Effector memory CD4-positive, alpha-beta T cell (primary cell): ENCODE results near the gene C1orf198.

Experiments
- DNase-seq, 3 donors: peaks; one replicate each; pipeline ENCODE4 v3.0.0-alpha.2; 2020
- H3K27ac ChIP-seq: 2 replicates; pipeline ENCODE4 v1.7.0; 2013; ENCODE audit warnings: mild to moderate bottlenecking, low read length, moderate library complexity; ENCODE audit not compliant: insufficient read depth, poor library complexity, severe bottlenecking
- H3K27me3 ChIP-seq: replicated peaks from 2 replicates; pipeline ENCODE4 v1.7.0; 2013; ENCODE audit warnings: mild to moderate bottlenecking, low read length; ENCODE audit not compliant: insufficient read depth, control insufficient read depth, poor library complexity, severe bottlenecking
- H3K36me3 ChIP-seq: 2 replicates; pipeline ENCODE4 v1.7.0; 2013; ENCODE audit warnings: mild to moderate bottlenecking, low read length, moderate library complexity; ENCODE audit not compliant: control insufficient read depth, insufficient read depth
- H3K4me1 ChIP-seq: 2 replicates; pipeline ENCODE4 v1.7.0; 2013; ENCODE audit warnings: low read length, mild to moderate bottlenecking; ENCODE audit not compliant: control insufficient read depth, insufficient read depth, poor library complexity, severe bottlenecking
- H3K4me3 ChIP-seq: 2 replicates; pipeline ENCODE4 v1.7.0; 2013; ENCODE audit warnings: low read length, low read depth, mild to moderate bottlenecking; ENCODE audit not compliant: insufficient read depth, poor library complexity, severe bottlenecking
- H3K9me3 ChIP-seq: 2 replicates; pipeline ENCODE4 v1.7.0; 2013; ENCODE audit warnings: mild to moderate bottlenecking, low read length, moderate library complexity; ENCODE audit not compliant: control insufficient read depth

Gene C1orf198

GRCh38 chr1:230876660-230877059, 8.3 kb upstream of the C1orf198 start:
- H3K36me3 ChIP-seq = no peaks in the 10 kb centered on the region
- no peaks in the 10 kb centered on the region for H3K9me3 ChIP-seq
- H3K4me3 ChIP-seq = no peak overlapping the region
- no peak for DNase-seq
- no peaks in the 10 kb centered on the region for H3K27me3 ChIP-seq
- no peaks in the 10 kb centered on the region for H3K4me1 ChIP-seq
- no peak overlapping the region for H3K27ac ChIP-seq

GRCh38 chr1:230875370-230875769, 7.0 kb upstream of the C1orf198 start:
- H3K36me3 ChIP-seq = no peaks in the 10 kb centered on the region
- H3K27me3 ChIP-seq = no peaks in the 10 kb centered on the region
- no peak for DNase-seq
- no peaks in the 10 kb centered on the region for H3K9me3 ChIP-seq
- H3K27ac ChIP-seq = no peak overlapping the region
- no peaks in the 10 kb centered on the region for H3K4me1 ChIP-seq
- H3K4me3 ChIP-seq = no peak overlapping the region

- peaks cover 7% of the 10 kb centered on the region for H3K4me1 ChIP-seq
- no peak for DNase-seq
- no peaks in the 10 kb centered on the region for H3K36me3 ChIP-seq
- no peak overlapping the region for H3K4me3 ChIP-seq
- H3K27me3 ChIP-seq = no peaks in the 10 kb centered on the region
- no peaks in the 10 kb centered on the region for H3K9me3 ChIP-seq
- H3K27ac ChIP-seq = no peak overlapping the region
These were observed 2.6 kb upstream of the C1orf198 start for GRCh38 chr1:230870916-230871315.

GRCh38 chr1:230869500-230869899, 1.2 kb upstream of the C1orf198 start:
- no peaks in the 10 kb centered on the region for H3K36me3 ChIP-seq
- H3K4me3 ChIP-seq = no peak overlapping the region
- peaks cover 7% of the 10 kb centered on the region for H3K4me1 ChIP-seq
- H3K9me3 ChIP-seq = no peaks in the 10 kb centered on the region
- DNase-seq = no peak
- H3K27ac ChIP-seq = no peak overlapping the region
- no peaks in the 10 kb centered on the region for H3K27me3 ChIP-seq

- no peaks in the 10 kb centered on the region for H3K27me3 ChIP-seq
- DNase-seq = no peak
- H3K9me3 ChIP-seq = no peaks in the 10 kb centered on the region
- H3K36me3 ChIP-seq = no peaks in the 10 kb centered on the region
- H3K4me3 ChIP-seq = peak overlapping the region; percentile 54
- no peak overlapping the region for H3K27ac ChIP-seq
- peaks cover 7% of the 10 kb centered on the region for H3K4me1 ChIP-seq
These were observed 540 bp upstream of the C1orf198 start for GRCh38 chr1:230868736-230869385.

- Histone ChIP-seq H3K27me3 (no peaks in the 10 kb centered on the region), H3K4me1 (peaks cover 7% of the 10 kb centered on the region), H3K36me3 (no peaks in the 10 kb centered on the region), H3K9me3 (no peaks in the 10 kb centered on the region), H3K4me3 (peak overlapping the region; percentile 92), H3K27ac (no peak overlapping the region)
- DNase-seq = no peak
These were observed 1.0 kb downstream of the C1orf198 start for GRCh38 chr1:230867101-230867902.

GRCh38 chr1:230866171-230867070, 1.9 kb downstream of the C1orf198 start:
- peaks cover 7% of the 10 kb centered on the region for H3K4me1 ChIP-seq
- H3K9me3 ChIP-seq = no peaks in the 10 kb centered on the region
- DNase-seq = no peak
- no peaks in the 10 kb centered on the region for H3K27me3 ChIP-seq
- H3K27ac ChIP-seq = no peak overlapping the region
- no peak overlapping the region for H3K4me3 ChIP-seq
- H3K36me3 ChIP-seq = no peaks in the 10 kb centered on the region

GRCh38 chr1:230865062-230865817, 3.1 kb downstream of the C1orf198 start:
- Histone ChIP-seq H3K9me3 (no peaks in the 10 kb centered on the region), H3K27me3 (no peaks in the 10 kb centered on the region), H3K36me3 (no peaks in the 10 kb centered on the region), H3K27ac (no peak overlapping the region), H3K4me3 (no peak overlapping the region), H3K4me1 (peaks cover 7% of the 10 kb centered on the region)
- no peak for DNase-seq

GRCh38 chr1:230864441-230864840, 3.9 kb downstream of the C1orf198 start:
- Histone ChIP-seq H3K4me3 (no peak overlapping the region), H3K27ac (no peak overlapping the region), H3K4me1 (peaks cover 7% of the 10 kb centered on the region), H3K27me3 (no peaks in the 10 kb centered on the region), H3K36me3 (no peaks in the 10 kb centered on the region), H3K9me3 (no peaks in the 10 kb centered on the region)
- no peak for DNase-seq
